C4-2B (cell line): ENCODE data around the gene PLEKHM2.

Experiments used
- H3K27ac ChIP-seq: fragments of 450-650 bp; 2 replicates; pipeline ENCODE4 v1.5.1; 2017
- ZFX ChIP-seq: fragments of 450-650 bp; IDR thresholded peaks from 2 replicates; pipeline ENCODE4 v1.6.1; 2017
- TF ChIP-seq, protein P1 (sequence below): fragments of 450-650 bp; conservative IDR thresholded peaks from 2 replicates; pipeline ENCODE4 v1.5.1; 2017; ENCODE audit warnings: mild to moderate bottlenecking

The PLEKHM2 gene

GRCh38 chr1:15727866-15728534, 43.9 kb downstream of the PLEKHM2 start:
- no peak overlapping the region for H3K27ac ChIP-seq
- TF ChIP-seq, protein P1, sequence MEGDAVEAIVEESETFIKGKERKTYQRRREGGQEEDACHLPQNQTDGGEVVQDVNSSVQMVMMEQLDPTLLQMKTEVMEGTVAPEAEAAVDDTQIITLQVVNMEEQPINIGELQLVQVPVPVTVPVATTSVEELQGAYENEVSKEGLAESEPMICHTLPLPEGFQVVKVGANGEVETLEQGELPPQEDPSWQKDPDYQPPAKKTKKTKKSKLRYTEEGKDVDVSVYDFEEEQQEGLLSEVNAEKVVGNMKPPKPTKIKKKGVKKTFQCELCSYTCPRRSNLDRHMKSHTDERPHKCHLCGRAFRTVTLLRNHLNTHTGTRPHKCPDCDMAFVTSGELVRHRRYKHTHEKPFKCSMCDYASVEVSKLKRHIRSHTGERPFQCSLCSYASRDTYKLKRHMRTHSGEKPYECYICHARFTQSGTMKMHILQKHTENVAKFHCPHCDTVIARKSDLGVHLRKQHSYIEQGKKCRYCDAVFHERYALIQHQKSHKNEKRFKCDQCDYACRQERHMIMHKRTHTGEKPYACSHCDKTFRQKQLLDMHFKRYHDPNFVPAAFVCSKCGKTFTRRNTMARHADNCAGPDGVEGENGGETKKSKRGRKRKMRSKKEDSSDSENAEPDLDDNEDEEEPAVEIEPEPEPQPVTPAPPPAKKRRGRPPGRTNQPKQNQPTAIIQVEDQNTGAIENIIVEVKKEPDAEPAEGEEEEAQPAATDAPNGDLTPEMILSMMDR, result no peak
- no peak for TF ChIP-seq ZFX

- no peak for TF ChIP-seq ZFX
- TF ChIP-seq, protein P1, result no peak
- H3K27ac ChIP-seq, result no peak overlapping the region
Measured at GRCh38 chr1:15728937-15729657, 45.0 kb downstream of the PLEKHM2 start.

- H3K27ac ChIP-seq, result no peak overlapping the region
- no peak for TF ChIP-seq ZFX
- TF ChIP-seq, protein P1, result no peak
Measured at GRCh38 chr1:15730423-15730822, 46.3 kb downstream of the PLEKHM2 start.

DNA sequence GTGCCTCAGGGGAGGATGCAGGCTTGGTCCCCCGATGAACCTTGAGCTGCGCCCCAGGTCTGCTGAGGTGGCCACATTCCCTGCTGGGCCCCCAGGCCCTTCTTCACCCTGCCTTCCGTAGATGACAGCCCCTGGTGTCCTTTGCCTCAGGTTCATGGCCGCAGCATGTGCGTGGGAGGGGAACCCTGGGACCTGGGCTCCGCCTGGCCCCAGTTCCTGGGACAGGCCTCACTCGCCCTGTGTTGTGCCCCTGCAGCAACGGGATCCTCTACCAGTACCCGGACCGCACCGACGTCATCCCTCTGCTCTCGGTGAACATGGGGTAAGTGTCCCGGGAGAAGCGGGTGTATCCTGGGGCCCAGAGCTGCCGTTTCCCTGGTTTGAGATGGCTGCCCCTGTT, 46.8 kb downstream of the PLEKHM2 start:
- no peak for TF ChIP-seq ZFX

DNA sequence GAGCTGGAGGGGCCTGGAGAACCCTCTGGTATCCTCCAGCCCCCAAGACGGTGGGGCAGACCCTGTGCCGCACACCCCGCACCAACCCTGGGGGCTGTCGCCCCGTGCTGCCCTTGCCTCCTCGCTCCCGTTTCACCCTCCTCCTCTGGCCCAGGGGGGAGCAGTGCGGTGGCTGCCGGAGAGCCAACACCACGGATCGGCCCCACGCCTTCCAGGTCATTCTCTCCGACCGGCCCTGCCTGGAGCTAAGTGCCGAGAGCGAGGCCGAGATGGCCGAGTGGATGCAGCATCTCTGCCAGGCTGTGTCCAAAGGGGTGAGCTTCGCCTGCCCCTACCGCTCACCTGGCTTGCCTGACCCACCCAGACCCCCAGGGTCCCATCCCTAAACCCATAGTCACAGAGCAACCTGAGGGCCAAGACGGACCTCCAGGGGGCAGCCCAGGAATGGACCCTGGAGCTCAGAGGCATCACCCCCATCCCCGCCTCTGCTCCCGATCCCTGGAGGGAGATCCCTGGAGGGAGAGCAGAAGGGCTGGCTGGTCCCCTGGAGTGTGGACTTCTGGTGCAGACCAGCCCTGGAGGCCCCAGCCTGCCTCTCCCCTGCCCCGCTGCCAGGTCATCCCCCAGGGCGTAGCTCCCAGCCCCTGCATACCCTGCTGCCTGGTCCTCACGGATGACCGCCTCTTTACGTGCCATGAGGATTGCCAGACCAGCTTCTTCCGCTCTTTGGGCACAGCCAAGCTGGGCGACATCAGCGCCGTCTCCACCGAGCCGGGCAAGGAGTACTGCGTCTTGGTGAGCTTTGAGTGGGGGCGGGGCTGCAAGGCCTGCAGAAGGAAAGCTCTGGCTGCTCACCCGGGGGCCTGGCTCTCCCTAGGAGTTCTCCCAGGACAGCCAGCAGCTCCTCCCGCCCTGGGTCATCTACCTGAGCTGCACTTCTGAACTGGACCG, 47.9 kb downstream of the PLEKHM2 start:
- TF ChIP-seq, protein P1, result no peak
- no peak for TF ChIP-seq ZFX
- H3K27ac ChIP-seq, result no peak overlapping the region

More for the DNA sequence above, 46.8 kb downstream of the PLEKHM2 start:
- no peak overlapping the region for H3K27ac ChIP-seq

GRCh38 chr1:15732686-15733081, 48.6 kb downstream of the PLEKHM2 start:
- no peak overlapping the region for H3K27ac ChIP-seq
- TF ChIP-seq, protein P1, result no peak
- no peak for TF ChIP-seq ZFX

- no peak overlapping the region for H3K27ac ChIP-seq
- TF ChIP-seq, protein P1, result no peak
- TF ChIP-seq ZFX, result no peak
Measured at GRCh38 chr1:15733218-15733725, 49.2 kb downstream of the PLEKHM2 start.
